Smooth muscle cell (in vitro differentiated cells): ENCODE measurements around the gene RPS6KA4. TPM values are rescaled to one million over a fixed set of nuclear protein-coding genes. Genes with fewer than 3 reads are reported as not detected.
A peak's percentile ranks its signal among the peaks of the same experiment; 100 is the strongest.

Source experiments
- DNase-seq: peaks from one replicate; lab custom pipeline; 2025; ENCODE audit not compliant: unreplicated experiment; lab: John Stamatoyannopoulos, UW
- H2AFZ ChIP-seq: fragments of 200-600 bp; sonication (generic); 2 replicates; pipeline ENCODE4 v1.6.0; 2016; ENCODE audit warnings: antibody characterized with exemption, low read depth, mild to moderate bottlenecking
- H3F3A ChIP-seq: fragments of 200-600 bp; sonication (generic); 2 replicates; pipeline ENCODE4 v1.6.0; 2017; ENCODE audit warnings: antibody characterized with exemption, low read depth
- H3K27ac ChIP-seq: fragments of 200-600 bp; sonication (generic); 2 replicates; pipeline ENCODE4 v1.5.1; 2016; ENCODE audit warnings: low read depth, mild to moderate bottlenecking
- H3K27me3 ChIP-seq: fragments of 200-600 bp; sonication (generic); 2 replicates; pipeline ENCODE4 v1.6.1; 2016; ENCODE audit warnings: low read depth, mild to moderate bottlenecking
- H3K36me3 ChIP-seq: fragments of 200-600 bp; sonication (generic); 2 replicates; pipeline ENCODE4 v1.5.1; 2016; ENCODE audit warnings: low read depth
- H3K4me1 ChIP-seq: fragments of 200-600 bp; sonication (generic); 2 replicates; pipeline ENCODE4 v1.5.1; 2016; ENCODE audit warnings: low read depth
- H3K4me2 ChIP-seq: fragments of 200-600 bp; sonication (generic); 2 replicates; pipeline ENCODE4 v1.6.0; 2016; ENCODE audit warnings: mild to moderate bottlenecking
- H3K4me3 ChIP-seq: fragments of 200-600 bp; sonication (generic); 2 replicates; pipeline ENCODE4 v1.5.1; 2016; ENCODE audit warnings: mild to moderate bottlenecking
- H3K79me2 ChIP-seq: fragments of 200-600 bp; sonication (generic); 2 replicates; pipeline ENCODE4 v1.6.0; 2016; ENCODE audit warnings: low read depth, mild to moderate bottlenecking
- H3K9ac ChIP-seq: fragments of 200-600 bp; sonication (generic); 2 replicates; pipeline ENCODE4 v1.6.0; 2016; ENCODE audit warnings: low read depth
- H3K9me3 ChIP-seq: fragments of 200-600 bp; sonication (generic); replicated peaks from 2 replicates; pipeline ENCODE4 v1.5.1; 2016; ENCODE audit warnings: low read depth
- H4K20me1 ChIP-seq: fragments of 200-600 bp; sonication (generic); 2 replicates; pipeline ENCODE4 v1.6.0; 2016; ENCODE audit warnings: low read depth
- WGBS: methylation state at CpG from one replicate; pipeline ENCODE4 v1.1.7; 2016; ENCODE audit warnings: low lambda C conversion rate; 5-methylcytosine and 5-hydroxymethylcytosine counted together
- polyA plus RNA-seq: library from polyadenylated mRNA; unstranded; fragments of >200 nt; fragmentation: Nextera tagmentation; extraction: Ambion mirVana; gene quantifications from 2 replicates; pipeline ENCODE4 v1.2.1, GENCODE V29; 2016
- total RNA-seq: library from RNA; depleted of rRNA; stranded (reverse); fragments of >200 nt; gene quantifications from 2 replicates; pipeline ENCODE4 v1.2.3, GENCODE V29; 2014
- TF ChIP-seq, protein P1 (sequence below): fragments of 200-600 bp; sonication (generic); IDR thresholded peaks from 2 replicates; pipeline ENCODE4 v1.5.1; 2017; ENCODE audit warnings: borderline replicate concordance, mild to moderate bottlenecking, antibody characterized with exemption; ENCODE audit not compliant: insufficient read depth, poor library complexity, severe bottlenecking

Gene RPS6KA4
- total and polyA plus RNA-seq, 2 experiments from 2014 or later, result 21.8 to 40.0 TPM

DNA sequence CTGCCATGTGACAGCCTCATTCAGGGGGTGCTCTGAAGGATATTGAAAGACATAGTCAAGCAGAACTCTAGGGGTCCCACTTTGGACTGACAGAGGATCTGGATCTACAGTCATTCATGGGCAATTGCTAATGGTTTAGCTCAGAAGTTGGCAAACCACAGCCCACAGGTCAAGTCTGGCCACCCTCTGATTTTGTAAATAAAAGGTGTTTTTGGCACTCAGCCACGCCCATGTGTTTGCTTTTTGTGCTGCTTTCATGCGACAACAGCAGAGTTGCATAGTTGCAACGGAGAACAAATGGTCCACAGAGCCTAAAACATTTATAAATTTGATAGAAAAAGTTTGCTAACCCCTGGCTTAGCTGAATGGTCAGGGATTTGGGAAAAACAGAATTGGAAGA, 41.7 kb downstream of the RPS6KA4 start:
- Histone ChIP-seq H3F3A (peaks cover 5% of the 10 kb centered on the region), H3K4me1 (peaks cover 16% of the 10 kb centered on the region), H3K4me2 (no peak overlapping the region), H3K9me3 (no peaks in the 10 kb centered on the region), H3K79me2 (no peaks in the 10 kb centered on the region), H3K36me3 (no peaks in the 10 kb centered on the region), H3K27me3 (no peaks in the 10 kb centered on the region), H3K27ac (no peak overlapping the region), H4K20me1 (no peaks in the 10 kb centered on the region), H3K4me3 (no peak overlapping the region), H3K9ac (no peak overlapping the region), H2AFZ (no peak overlapping the region)
- TF ChIP-seq, protein P1, sequence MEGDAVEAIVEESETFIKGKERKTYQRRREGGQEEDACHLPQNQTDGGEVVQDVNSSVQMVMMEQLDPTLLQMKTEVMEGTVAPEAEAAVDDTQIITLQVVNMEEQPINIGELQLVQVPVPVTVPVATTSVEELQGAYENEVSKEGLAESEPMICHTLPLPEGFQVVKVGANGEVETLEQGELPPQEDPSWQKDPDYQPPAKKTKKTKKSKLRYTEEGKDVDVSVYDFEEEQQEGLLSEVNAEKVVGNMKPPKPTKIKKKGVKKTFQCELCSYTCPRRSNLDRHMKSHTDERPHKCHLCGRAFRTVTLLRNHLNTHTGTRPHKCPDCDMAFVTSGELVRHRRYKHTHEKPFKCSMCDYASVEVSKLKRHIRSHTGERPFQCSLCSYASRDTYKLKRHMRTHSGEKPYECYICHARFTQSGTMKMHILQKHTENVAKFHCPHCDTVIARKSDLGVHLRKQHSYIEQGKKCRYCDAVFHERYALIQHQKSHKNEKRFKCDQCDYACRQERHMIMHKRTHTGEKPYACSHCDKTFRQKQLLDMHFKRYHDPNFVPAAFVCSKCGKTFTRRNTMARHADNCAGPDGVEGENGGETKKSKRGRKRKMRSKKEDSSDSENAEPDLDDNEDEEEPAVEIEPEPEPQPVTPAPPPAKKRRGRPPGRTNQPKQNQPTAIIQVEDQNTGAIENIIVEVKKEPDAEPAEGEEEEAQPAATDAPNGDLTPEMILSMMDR, result no peak
- WGBS, result 83% methylated on average over 3 of the region's 3 CpGs
- DNase-seq, result no peak

DNA sequence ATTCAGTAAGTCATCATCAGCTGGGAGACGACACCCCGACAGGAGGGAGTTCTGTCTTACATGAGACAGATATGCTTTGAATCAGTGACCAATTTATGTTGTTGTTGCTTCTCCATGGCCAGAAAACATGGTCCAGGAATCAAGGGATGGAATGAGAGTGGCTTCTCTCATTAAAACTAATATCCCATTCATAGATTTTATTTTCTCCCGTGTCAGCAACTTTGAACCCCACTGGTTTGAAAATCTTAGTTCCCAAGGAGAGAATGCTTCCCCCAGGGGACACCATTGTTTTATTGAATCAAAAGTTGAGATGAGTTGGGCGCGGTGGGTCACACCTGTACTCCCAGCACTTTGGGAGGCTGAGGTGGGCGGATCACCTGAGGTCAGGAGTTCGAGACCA, 42.8 kb downstream of the RPS6KA4 start:
- 95% methylated on average over 7 of the region's 7 CpGs for WGBS
- H3K27me3 ChIP-seq, result no peaks in the 10 kb centered on the region
- no peaks in the 10 kb centered on the region for H3K79me2 ChIP-seq

DNA sequence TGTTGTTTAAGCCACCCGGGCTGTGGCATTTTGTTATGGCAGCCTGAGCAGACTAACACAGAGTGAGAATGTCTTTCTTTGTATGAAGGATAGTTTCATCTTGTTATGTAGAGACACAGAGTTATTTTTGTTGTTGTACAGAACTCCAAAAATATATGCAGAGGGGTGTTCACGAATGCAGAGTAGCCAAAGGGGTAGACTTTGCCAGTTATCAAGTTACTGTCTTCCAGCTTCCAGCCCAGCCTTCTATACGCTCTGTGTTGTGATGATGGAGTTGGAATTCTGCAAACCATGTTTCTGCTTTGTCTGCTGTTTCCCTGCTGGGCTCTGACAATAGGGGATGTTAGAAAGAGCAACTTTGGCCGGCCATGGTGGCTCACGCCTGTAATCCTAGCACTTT, 44.1 kb downstream of the RPS6KA4 start:
- Histone ChIP-seq H3K9ac (no peak overlapping the region), H2AFZ (no peak overlapping the region), H3K27ac (no peak overlapping the region), H3K4me1 (peaks cover 25% of the 10 kb centered on the region), H3K27me3 (no peaks in the 10 kb centered on the region), H3K4me3 (no peak overlapping the region), H3K36me3 (no peaks in the 10 kb centered on the region), H3F3A (peaks cover 4% of the 10 kb centered on the region), H3K4me2 (no peak overlapping the region), H4K20me1 (no peaks in the 10 kb centered on the region), H3K9me3 (no peaks in the 10 kb centered on the region), H3K79me2 (no peaks in the 10 kb centered on the region)
- TF ChIP-seq, protein P1, result no peak
- no peak for DNase-seq
- 88% methylated on average over 5 of the region's 5 CpGs for WGBS

More for the DNA sequence above, 42.8 kb downstream of the RPS6KA4 start:
- DNase-seq, result no peak
- Histone ChIP-seq H2AFZ (no peak overlapping the region), H3K36me3 (no peaks in the 10 kb centered on the region), H3F3A (no peaks in the 10 kb centered on the region), H3K4me2 (no peak overlapping the region), H3K4me3 (no peak overlapping the region), H3K9me3 (no peaks in the 10 kb centered on the region), H3K9ac (no peak overlapping the region), H3K4me1 (peaks cover 16% of the 10 kb centered on the region), H3K27ac (no peak overlapping the region), H4K20me1 (no peaks in the 10 kb centered on the region)
- TF ChIP-seq, protein P1, result no peak

- Histone ChIP-seq H3K27me3 (no peaks in the 10 kb centered on the region), H3F3A (peaks cover 4% of the 10 kb centered on the region), H3K4me2 (peak overlapping the region; percentile 39), H3K36me3 (no peaks in the 10 kb centered on the region), H3K79me2 (no peaks in the 10 kb centered on the region), H3K27ac (no peak overlapping the region), H3K9me3 (no peaks in the 10 kb centered on the region), H3K4me3 (no peak overlapping the region), H2AFZ (no peak overlapping the region), H3K9ac (no peak overlapping the region), H4K20me1 (no peaks in the 10 kb centered on the region), H3K4me1 (peaks cover 35% of the 10 kb centered on the region)
- 16% methylated on average over 10 of the region's 10 CpGs for WGBS
- no peak for DNase-seq
- TF ChIP-seq, protein P1, result no peak
These were observed 47.4 kb downstream of the RPS6KA4 start for GRCh38 chr11:64406221-64406946.
